Astrocyte of the cerebellum (primary cell): Measurements from ENCODE around the gene PLAGL2.

Experiments
- DNase-seq: peaks from one replicate; pipeline ENCODE4 v3.0.0-alpha.2; 2011; ENCODE audit warnings: low read depth
- H3K4me3 ChIP-seq: 2 replicates; pipeline ENCODE4 v1.5.1; 2011; ENCODE audit warnings: mild to moderate bottlenecking, low read depth, low read length, moderate library complexity
- in situ Hi-C: cut with HindIII; loops from 2 replicates; pipeline ENCODE4 v1.10.0; 2017; ENCODE audit warnings: low sequenced_read_pairs
- TF ChIP-seq, protein P1 (sequence below): IDR thresholded peaks from 2 replicates; pipeline ENCODE4 v1.5.1; 2012; ENCODE audit warnings: low read length, low read depth, moderate library complexity, mild to moderate bottlenecking; ENCODE audit errors: missing control alignments

PLAGL2 gene

DNA sequence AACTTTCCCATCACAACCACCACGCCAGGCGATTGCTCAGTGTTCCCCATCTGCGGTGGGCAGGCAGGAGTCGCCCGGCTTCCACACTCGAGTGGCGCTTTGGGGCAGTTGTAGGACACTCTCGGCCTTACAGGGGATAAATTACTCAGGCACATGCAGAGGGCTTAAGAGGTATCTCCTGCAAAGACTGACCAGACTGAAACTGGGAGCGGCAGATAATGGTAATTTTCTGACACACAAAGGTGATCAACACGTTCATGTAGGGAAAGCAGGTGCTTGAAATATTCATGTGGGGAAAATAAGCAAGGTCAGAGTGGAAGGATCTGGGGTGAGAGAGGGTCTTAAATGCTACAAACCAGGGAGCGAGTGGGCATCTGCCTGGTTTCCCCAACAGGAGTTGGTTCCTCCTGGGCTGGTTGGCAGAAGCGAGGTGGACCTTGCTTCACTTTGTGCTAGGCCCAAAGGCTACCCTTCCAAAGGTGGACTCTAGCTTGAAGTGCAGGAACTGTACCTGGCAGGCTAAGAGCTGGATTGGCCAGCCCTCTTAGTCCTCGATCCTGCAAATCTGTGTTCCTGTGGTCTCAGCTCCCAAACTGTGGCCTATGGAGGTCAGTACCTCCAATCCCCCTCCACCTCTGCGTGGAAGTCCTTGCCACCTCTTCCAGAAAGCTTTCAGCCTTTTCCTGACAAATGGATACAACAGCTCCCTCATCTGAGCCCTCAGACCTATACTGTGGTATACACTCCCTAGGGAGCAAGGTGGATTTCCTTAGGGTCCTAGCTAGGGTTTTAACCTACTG, 16.7 kb downstream of the PLAGL2 start:
- in situ Hi-C loops: no loop called here
- peak overlapping the region; percentile 49 for H3K4me3 ChIP-seq
- TF ChIP-seq, protein P1, sequence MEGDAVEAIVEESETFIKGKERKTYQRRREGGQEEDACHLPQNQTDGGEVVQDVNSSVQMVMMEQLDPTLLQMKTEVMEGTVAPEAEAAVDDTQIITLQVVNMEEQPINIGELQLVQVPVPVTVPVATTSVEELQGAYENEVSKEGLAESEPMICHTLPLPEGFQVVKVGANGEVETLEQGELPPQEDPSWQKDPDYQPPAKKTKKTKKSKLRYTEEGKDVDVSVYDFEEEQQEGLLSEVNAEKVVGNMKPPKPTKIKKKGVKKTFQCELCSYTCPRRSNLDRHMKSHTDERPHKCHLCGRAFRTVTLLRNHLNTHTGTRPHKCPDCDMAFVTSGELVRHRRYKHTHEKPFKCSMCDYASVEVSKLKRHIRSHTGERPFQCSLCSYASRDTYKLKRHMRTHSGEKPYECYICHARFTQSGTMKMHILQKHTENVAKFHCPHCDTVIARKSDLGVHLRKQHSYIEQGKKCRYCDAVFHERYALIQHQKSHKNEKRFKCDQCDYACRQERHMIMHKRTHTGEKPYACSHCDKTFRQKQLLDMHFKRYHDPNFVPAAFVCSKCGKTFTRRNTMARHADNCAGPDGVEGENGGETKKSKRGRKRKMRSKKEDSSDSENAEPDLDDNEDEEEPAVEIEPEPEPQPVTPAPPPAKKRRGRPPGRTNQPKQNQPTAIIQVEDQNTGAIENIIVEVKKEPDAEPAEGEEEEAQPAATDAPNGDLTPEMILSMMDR: no peak
- no peak for DNase-seq

DNA sequence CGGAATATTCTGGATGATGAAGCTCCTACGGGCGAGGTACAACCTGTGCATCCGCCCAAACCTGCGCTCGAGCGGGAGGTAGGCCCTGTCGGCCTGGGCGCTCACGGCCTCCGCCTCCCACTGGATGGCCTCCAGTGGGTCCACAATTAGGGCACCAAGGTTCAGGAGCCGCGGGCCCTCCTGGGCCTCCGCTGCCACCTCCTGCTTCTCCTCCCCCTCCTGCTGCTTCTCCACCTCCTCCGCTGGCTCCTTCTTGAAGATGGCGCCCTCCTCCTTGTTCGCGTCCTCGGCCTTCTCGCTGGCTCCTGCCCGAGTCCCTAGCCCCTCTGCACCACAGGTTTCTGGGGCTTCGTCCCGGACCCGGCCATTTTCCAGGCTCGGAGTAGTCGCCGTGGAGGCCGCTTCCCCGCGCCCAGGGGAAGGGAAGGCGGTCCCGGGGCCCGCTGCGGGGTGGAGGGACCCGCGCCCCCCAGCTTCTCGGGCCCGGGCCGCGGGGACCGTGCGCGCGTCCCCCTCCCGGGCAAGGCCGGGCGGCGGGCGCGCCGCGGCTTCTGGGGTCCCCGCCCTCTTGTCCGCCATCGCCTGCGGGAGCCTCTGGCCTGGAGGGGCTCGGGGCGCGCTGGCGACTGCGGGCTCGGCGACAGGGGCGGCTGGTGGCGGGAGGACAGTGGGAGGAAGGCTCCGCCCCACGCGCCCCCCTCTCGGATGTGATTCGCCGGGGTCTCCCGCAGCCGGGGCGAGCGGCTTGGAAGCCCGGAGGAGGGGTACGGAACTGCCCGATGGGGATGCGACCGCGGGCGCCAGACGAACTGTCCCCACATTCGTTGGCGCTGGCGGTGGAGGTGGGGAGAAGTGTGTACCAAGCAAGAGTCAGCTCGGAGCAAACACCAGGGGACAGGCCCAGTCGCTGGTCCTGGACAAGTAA, 17.6 kb downstream of the PLAGL2 start:
- DNase-seq: no peak
- TF ChIP-seq, protein P1: no peak
- in situ Hi-C loops: loop anchor here (10.0 kb wide), 1 partner anchor 145 kb away; no protein-coding TSS in a partner anchor
- peak overlapping the region; percentile 49 for H3K4me3 ChIP-seq

DNA sequence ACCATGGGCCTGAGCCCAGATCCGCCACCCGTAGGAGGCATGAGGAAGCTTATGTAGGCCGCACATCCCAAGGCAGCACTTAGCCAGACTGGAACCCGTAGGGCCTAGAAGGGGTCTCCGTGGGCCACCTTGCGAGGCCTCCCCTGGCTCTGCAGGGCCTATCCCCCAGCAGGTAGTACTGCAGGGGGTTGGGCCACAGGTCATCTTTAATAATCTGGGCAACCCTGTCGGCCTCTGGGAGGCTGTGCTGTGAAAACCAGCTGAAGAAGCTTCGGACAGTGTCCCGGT, 18.5 kb downstream of the PLAGL2 start:
- DNase-seq: no peak
- TF ChIP-seq, protein P1: no peak
- in situ Hi-C loops: loop anchor here (10.0 kb wide), 1 partner anchor 144 kb away; no protein-coding TSS in a partner anchor
- peak overlapping the region; percentile 49 for H3K4me3 ChIP-seq

DNA sequence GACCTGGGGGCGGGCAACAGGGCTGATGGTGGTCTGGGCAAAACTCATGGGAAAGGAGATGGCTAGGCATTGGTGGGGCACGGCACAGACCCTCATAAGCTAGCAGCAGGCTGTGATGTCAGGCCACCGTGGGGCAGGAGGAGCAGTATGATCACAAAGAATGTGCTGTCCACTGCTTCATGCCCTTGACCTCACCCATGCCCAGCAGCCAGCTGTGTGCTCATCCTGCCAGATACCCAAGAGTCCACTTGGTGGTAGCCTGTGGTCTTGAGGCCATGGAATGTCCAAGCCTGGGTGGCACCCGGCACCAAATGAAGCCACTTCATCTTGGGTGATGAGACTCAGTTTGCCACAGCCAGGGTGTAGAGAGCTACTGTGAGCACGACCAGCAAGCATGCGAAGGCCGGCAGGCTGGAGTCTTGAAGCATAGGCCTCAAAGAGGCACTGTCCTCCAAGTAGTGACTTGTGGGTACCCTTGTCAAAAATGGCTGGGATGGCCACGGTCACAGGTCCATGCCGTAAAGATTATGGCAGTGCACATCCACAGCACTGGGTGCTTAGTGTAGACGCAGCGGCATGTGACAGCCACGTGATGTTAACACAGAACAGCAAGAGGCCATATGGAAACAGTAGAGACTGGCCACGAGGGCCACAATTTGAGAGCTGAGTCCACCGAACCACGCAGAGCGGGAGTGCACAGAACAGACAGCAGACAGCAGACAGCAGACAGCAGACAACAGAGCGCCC, 19.0 kb downstream of the PLAGL2 start:
- no peak overlapping the region for H3K4me3 ChIP-seq
- TF ChIP-seq, protein P1: no peak
- in situ Hi-C loops: loop anchor here (10.0 kb wide), 1 partner anchor 144 kb away; no protein-coding TSS in a partner anchor
- no peak for DNase-seq

DNA sequence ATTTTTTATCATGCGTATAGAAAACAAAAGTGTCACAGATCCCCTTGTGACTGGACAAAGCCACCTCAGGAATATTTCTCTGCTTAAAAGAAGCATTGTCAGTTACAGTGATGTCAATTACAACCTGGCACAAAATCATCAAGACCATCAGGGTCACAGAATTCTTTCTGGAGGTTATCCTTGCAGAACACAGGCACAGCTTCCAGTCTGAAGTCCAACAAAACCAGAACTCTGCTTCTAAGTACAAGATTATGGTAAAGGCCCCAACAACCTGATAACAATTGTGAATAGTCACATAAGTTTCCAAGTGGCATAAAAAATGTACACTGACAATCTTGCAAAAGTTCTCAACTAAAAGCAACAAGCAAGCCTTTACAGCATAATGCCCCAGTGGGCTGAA, 21.0 kb downstream of the PLAGL2 start:
- in situ Hi-C loops: loop anchor here (10.0 kb wide), 1 partner anchor 142 kb away; no protein-coding TSS in a partner anchor
- TF ChIP-seq, protein P1: no peak
- H3K4me3 ChIP-seq: no peak overlapping the region
- DNase-seq: no peak
